K562 (cell line): Measurements from ENCODE around the gene KCTD13. TPM values are rescaled to one million over a fixed set of nuclear protein-coding genes. Genes with fewer than 3 reads are reported as not detected.

Experiments
- AFF4 ChIP-seq: sonication (generic); formaldehyde crosslinking; IDR thresholded peaks from 2 replicates; pipeline ENCODE4 v1.8.0; 2023; ENCODE audit warnings: mild to moderate bottlenecking, missing genetic modification reagents
- ATF6 ChIP-seq: sonication (generic); formaldehyde crosslinking; IDR thresholded peaks from 2 replicates; pipeline ENCODE4 v1.4.0; 2020; ENCODE audit warnings: mild to moderate bottlenecking, missing genetic modification reagents
- CBFB ChIP-seq: sonication (generic); formaldehyde crosslinking; IDR thresholded peaks from 2 replicates; pipeline ENCODE4 v1.4.0; 2020; ENCODE audit warnings: mild to moderate bottlenecking, missing genetic modification reagents
- FOXM1 ChIP-seq, 2 experiments: fragments of 450-650 bp in 1 of 2; sonication (generic) in 1 of 2; formaldehyde crosslinking in 1 of 2; IDR thresholded peaks; 2 replicates each; pipeline versions ENCODE4 v1.6.1 to v1.9.0; 2017 to 2022; ENCODE audit warnings: low read depth in 2 of 2, mild to moderate bottlenecking in 2 of 2, missing genetic modification reagents in 1 of 2, moderate library complexity in 1 of 2
- MAFF ChIP-seq: IDR thresholded peaks from 2 replicates; pipeline ENCODE4 v1.6.1; 2012; ENCODE audit warnings: low read length, improper control_type of control experiment
- MBD2 ChIP-seq: sonication (generic); IDR thresholded peaks from 2 replicates; pipeline ENCODE4 v1.6.1; 2016; ENCODE audit warnings: low read depth, borderline replicate concordance
- NONO ChIP-seq, 2 experiments: fragments of 200-400 bp in 1 of 2; fragments of 450-650 bp in 1 of 2; formaldehyde crosslinking in 1 of 2; IDR thresholded peaks; 2 replicates each; pipeline ENCODE4 v1.6.1; 2017; ENCODE audit warnings: low read depth in 2 of 2, mild to moderate bottlenecking in 2 of 2, moderate library complexity in 2 of 2, low read length in 1 of 2
- PCBP1 ChIP-seq: fragments of 200-400 bp; formaldehyde crosslinking; IDR thresholded peaks from 2 replicates; pipeline ENCODE4 v1.6.1; 2018; ENCODE audit warnings: mild to moderate bottlenecking, low read depth, low read length; ENCODE audit not compliant: poor library complexity, severe bottlenecking
- PHB ChIP-seq: fragments of 250-450 bp; sonication (Bioruptor Pico); IDR thresholded peaks from 2 replicates; pipeline ENCODE4 v1.5.0; 2021
- PHB2 ChIP-seq: fragments of 450-650 bp; IDR thresholded peaks from 2 replicates; pipeline ENCODE4 v1.6.1; 2017; ENCODE audit warnings: low read depth
- PTBP1 ChIP-seq: fragments of 200-400 bp; formaldehyde crosslinking; IDR thresholded peaks from 2 replicates; pipeline ENCODE4 v1.6.1; 2017; ENCODE audit warnings: low read depth, low read length
- RBM15 ChIP-seq: fragments of 200-400 bp; formaldehyde crosslinking; IDR thresholded peaks from 2 replicates; pipeline ENCODE4 v1.6.1; 2018; ENCODE audit warnings: mild to moderate bottlenecking, low read length, moderate library complexity; ENCODE audit not compliant: insufficient read depth
- RCOR1 ChIP-seq, 2 experiments: IDR thresholded peaks; 2 replicates each; pipeline ENCODE4 v1.6.1; 2012; ENCODE audit warnings: low read depth in 2 of 2, low read length in 2 of 2, borderline replicate concordance in 1 of 2, improper control_type of control experiment in 1 of 2
- RUNX1 ChIP-seq: sonication (generic); IDR thresholded peaks from 2 replicates; pipeline ENCODE4 v1.6.1; 2016; ENCODE audit warnings: antibody characterized with exemption, low read depth
- SIN3A ChIP-seq, 2 experiments: fragments of 150-350 bp in 1 of 2; IDR thresholded peaks; 2 replicates each; pipeline ENCODE4 v1.6.1; 2011 to 2016; ENCODE audit warnings: borderline replicate concordance in 2 of 2, low read depth in 2 of 2, low read length in 2 of 2, mild to moderate bottlenecking in 2 of 2, moderate library complexity in 2 of 2; ENCODE audit not compliant: control insufficient read depth in 1 of 2
- SOX6 ChIP-seq: fragments of 450-650 bp; IDR thresholded peaks from 2 replicates; pipeline ENCODE4 v1.6.1; 2014; ENCODE audit warnings: mild to moderate bottlenecking
- SP2 ChIP-seq: IDR thresholded peaks from 2 replicates; pipeline ENCODE4 v1.6.1; 2011; ENCODE audit warnings: mild to moderate bottlenecking, low read depth, low read length, moderate library complexity; ENCODE audit not compliant: poor library complexity, severe bottlenecking; ENCODE audit errors: extremely low read depth
- TBL1XR1 ChIP-seq, 2 experiments: IDR thresholded peaks; 2 replicates each; pipeline ENCODE4 v1.6.1; 2012; ENCODE audit warnings: improper control_type of control experiment in 2 of 2, low read length in 2 of 2, mild to moderate bottlenecking in 1 of 2
- ZBTB8A ChIP-seq: fragments of 450-650 bp; IDR thresholded peaks from 2 replicates; pipeline ENCODE4 v1.6.1; 2018; ENCODE audit warnings: mild to moderate bottlenecking, moderate library complexity; ENCODE audit not compliant: partially characterized antibody
- ZFP36 ChIP-seq: fragments of 150-350 bp; IDR thresholded peaks from 2 replicates; pipeline ENCODE4 v1.6.1; 2018; ENCODE audit warnings: low read length, low read depth; ENCODE audit not compliant: partially characterized antibody
- ZNF224 ChIP-seq: sonication (generic); formaldehyde crosslinking; IDR thresholded peaks from 2 replicates; pipeline ENCODE4 v1.8.0; 2022; ENCODE audit warnings: mild to moderate bottlenecking, missing genetic modification reagents
- ZNF586 ChIP-seq: fragments of 450-650 bp; formaldehyde crosslinking; conservative IDR thresholded peaks from 2 replicates; pipeline ENCODE4 v1.4.0; 2020; ENCODE audit warnings: mild to moderate bottlenecking, moderate library complexity
- ZNF699 ChIP-seq: fragments of 250-450 bp; sonication (Bioruptor Pico); IDR thresholded peaks from 2 replicates; pipeline ENCODE4 v1.8.0; 2021; ENCODE audit warnings: mild to moderate bottlenecking, moderate library complexity; ENCODE audit not compliant: insufficient replicate concordance
- polyA plus RNA-seq, 8 experiments: library from polyadenylated mRNA; depleted of rRNA in 4 of 8; stranded (reverse) in 5 of 8; unstranded in 3 of 8; fragments of >200 nt; fragmentation: Nextera tagmentation in 2 of 8; fragmentation: Illumina TruSeq in 1 of 8; extraction: Ambion mirVana in 2 of 8; extraction: Trizol in 1 of 8; gene quantifications; 2 replicates each; pipeline versions ENCODE4 v1.2.1 to v1.2.3, GENCODE V29; 2011 to 2014; ENCODE audit warnings: inconsistent platforms in 1 of 8, missing spikeins in 1 of 8
- total RNA-seq, 7 experiments: library from RNA; depleted of rRNA in 6 of 7; stranded (reverse); fragments of >200 nt in 6 of 7; fragmentation: Illumina TruSeq in 2 of 7; extraction: Trizol in 2 of 7; gene quantifications; 2 replicates each; pipeline versions ENCODE4 v1.2.1 to v1.2.3, GENCODE V29; 2011 to 2021; ENCODE audit warnings: low replicate concordance in 1 of 7

The KCTD13 gene
- total and polyA plus RNA-seq, 9 of the 15 experiments (the other 6 are each of a cell fraction or from before 2014, with no cell fraction given), result 1.0 to 20.6 (median 9.8) TPM

- peak; percentile 63; the same call in 1 of the 2 replicates for TF ChIP-seq AFF4
- no peak for TF ChIP-seq RBM15
- peak in 1 of 2 experiments; percentile 86; a peak in 1 of 4 replicates for TF ChIP-seq RCOR1 (IDR thresholded peaks at IDR 0.05; ENCODE audit: borderline replicate concordance in 1 of 2, low read depth in 2 of 2, low read length in 2 of 2)
- TF ChIP-seq RUNX1, result no peak
- TF ChIP-seq TBL1XR1 (IDR thresholded peaks at IDR 0.05; ENCODE audit: low read length in 2 of 2), result no peak
- TF ChIP-seq ZBTB8A, result no peak
- TF ChIP-seq MBD2, result no peak
- no peak for TF ChIP-seq SP2
- peak; percentile 86 to 98; a peak in 2 of 4 replicates for TF ChIP-seq SIN3A (IDR thresholded peaks at IDR 0.05; ENCODE audit: borderline replicate concordance in 2 of 2, control insufficient read depth in 1 of 2, low read depth in 2 of 2, low read length in 2 of 2)
- TF ChIP-seq SOX6, result no peak
- TF ChIP-seq PHB2, result no peak
- no peak for TF ChIP-seq ZNF586 (CRISPR knock-in tag)
- TF ChIP-seq PTBP1, result no peak
- no peak for TF ChIP-seq ZNF699
- TF ChIP-seq ZNF224, result no peak
- no peak for TF ChIP-seq MAFF
- TF ChIP-seq FOXM1 (IDR thresholded peaks at IDR 0.05; ENCODE audit: low read depth), result no peak
- no peak for TF ChIP-seq FOXM1 (CRISPR knock-in tag; IDR thresholded peaks at IDR 0.05; ENCODE audit: low read depth)
- no peak for TF ChIP-seq PCBP1
- no peak for TF ChIP-seq NONO (IDR thresholded peaks at IDR 0.05; ENCODE audit: low read depth in 2 of 2, low read length in 1 of 2)
- no peak for TF ChIP-seq PHB (CRISPR knock-in tag)
- TF ChIP-seq CBFB (CRISPR knock-in tag), result no peak
- TF ChIP-seq ATF6 (CRISPR knock-in tag), result no peak
- TF ChIP-seq ZFP36, result no peak
Measured at GRCh38 chr16:29899516-29900101, 26.4 kb downstream of the KCTD13 start, which contains the start of gene SEZ6L2 (continued).
